GM23248 (cell line): ENCODE data around the gene NEFH.

ENCODE experiments used
- EZH2 ChIP-seq: fragments of 200-600 bp; sonication (generic); IDR thresholded peaks from 2 replicates; pipeline ENCODE4 v1.6.1; 2018; ENCODE audit warnings: antibody characterized with exemption, mild to moderate bottlenecking; ENCODE audit not compliant: insufficient read depth, poor library complexity, severe bottlenecking
- EZH2phosphoT487 ChIP-seq: fragments of 200-600 bp; sonication (generic); IDR thresholded peaks from 2 replicates; pipeline ENCODE4 v1.6.1; 2018; ENCODE audit warnings: antibody characterized with exemption, moderate library complexity, mild to moderate bottlenecking, low read depth; ENCODE audit not compliant: insufficient read depth

- TF ChIP-seq EZH2phosphoT487: no peak
- no peak for TF ChIP-seq EZH2
Measured at GRCh38 chr22:29477723-29478318, 2.2 kb upstream of the NEFH start.
